Activated CD8-positive, alpha-beta T cell treated with anti-CD3 and anti-CD28 coated beads for 36 hours (primary cell): ENCODE results near the gene S1PR3. TPM values are rescaled to one million over a fixed set of nuclear protein-coding genes. Genes with fewer than 3 reads are reported as not detected.

Experiments
- ATAC-seq: fragments of 200-7000 bp; cut with Tn5 transposase; one replicate; pipeline ENCODE4 v1.10.0; 2021; ENCODE audit warnings: mild to moderate bottlenecking, moderate library complexity
- CTCF ChIA-PET: fragments of 350-600 bp; sonication (Branson Sonifier 250); formaldehyde crosslinking; loops from one replicate; lab custom pipeline; 2021; ENCODE audit warnings: antibody characterized with exemption; lab: Charles Lee
- POLR2A ChIA-PET: fragments of 350-600 bp; sonication (Branson Sonifier 250); formaldehyde crosslinking; loops from one replicate; lab custom pipeline; 2021; ENCODE audit warnings: antibody characterized with exemption; lab: Charles Lee
- DNase-seq: peaks from one replicate; pipeline ENCODE4 v3.0.0-alpha.2; 2020
- H3K27ac Mint-ChIP-seq: one replicate; pipeline ENCODE4 v1.8.0; 2021; ENCODE audit warnings: mild to moderate bottlenecking, mixed read lengths
- H3K27me3 Mint-ChIP-seq: one replicate; pipeline ENCODE4 v1.8.0; 2021; ENCODE audit warnings: mixed read lengths
- H3K36me3 Mint-ChIP-seq: one replicate; pipeline ENCODE4 v1.8.0; 2021; ENCODE audit warnings: low read depth, mixed read lengths
- H3K4me1 Mint-ChIP-seq: one replicate; pipeline ENCODE4 v1.8.0; 2021; ENCODE audit warnings: low read depth, mixed read lengths
- H3K4me3 Mint-ChIP-seq: one replicate; pipeline ENCODE4 v1.8.0; 2021; ENCODE audit warnings: mild to moderate bottlenecking, moderate library complexity, mixed read lengths
- H3K9me3 Mint-ChIP-seq: one replicate; pipeline ENCODE4 v1.8.0; 2021; ENCODE audit warnings: mixed read lengths
- intact Hi-C: fragments of 100-400 bp; cut with micrococcal nuclease; formaldehyde crosslinking; loops from one replicate; pipeline ENCODE4 v1.10.0; 2022
- total RNA-seq, 2 experiments: library from RNA; stranded (reverse); gene quantifications; one replicate each; pipeline ENCODE4 v1.2.3, GENCODE V29; 2021
- TF ChIP-seq, protein P1 (sequence below): fragments of 200-600 bp; IDR thresholded peaks from one replicate; pipeline ENCODE4 v1.8.0; 2022; ENCODE audit warnings: antibody characterized with exemption, mild to moderate bottlenecking

S1PR3 gene
- total RNA-seq, 2 experiments from 2014 or later: 0.36 to 0.58 TPM

GRCh38 chr9:89005323-89005722, 14.1 kb downstream of the S1PR3 start:
- Mint-ChIP-seq H3K4me1 (peaks cover 2% of the 10 kb centered on the region), H3K9me3 (no peaks in the 10 kb centered on the region), H3K27me3 (peaks cover 14% of the 10 kb centered on the region), H3K4me3 (no peak overlapping the region), H3K36me3 (no peaks in the 10 kb centered on the region), H3K27ac (no peak overlapping the region)
- ChIA-PET POLR2A (interaction anchor here (0.7 kb wide), 1 partner anchor 65 kb away, joined by 3 read pairs; no protein-coding TSS in a partner anchor), CTCF (no interaction called here)
- DNase-seq (no peak), ATAC-seq (no peak)
- TF ChIP-seq, protein P1, sequence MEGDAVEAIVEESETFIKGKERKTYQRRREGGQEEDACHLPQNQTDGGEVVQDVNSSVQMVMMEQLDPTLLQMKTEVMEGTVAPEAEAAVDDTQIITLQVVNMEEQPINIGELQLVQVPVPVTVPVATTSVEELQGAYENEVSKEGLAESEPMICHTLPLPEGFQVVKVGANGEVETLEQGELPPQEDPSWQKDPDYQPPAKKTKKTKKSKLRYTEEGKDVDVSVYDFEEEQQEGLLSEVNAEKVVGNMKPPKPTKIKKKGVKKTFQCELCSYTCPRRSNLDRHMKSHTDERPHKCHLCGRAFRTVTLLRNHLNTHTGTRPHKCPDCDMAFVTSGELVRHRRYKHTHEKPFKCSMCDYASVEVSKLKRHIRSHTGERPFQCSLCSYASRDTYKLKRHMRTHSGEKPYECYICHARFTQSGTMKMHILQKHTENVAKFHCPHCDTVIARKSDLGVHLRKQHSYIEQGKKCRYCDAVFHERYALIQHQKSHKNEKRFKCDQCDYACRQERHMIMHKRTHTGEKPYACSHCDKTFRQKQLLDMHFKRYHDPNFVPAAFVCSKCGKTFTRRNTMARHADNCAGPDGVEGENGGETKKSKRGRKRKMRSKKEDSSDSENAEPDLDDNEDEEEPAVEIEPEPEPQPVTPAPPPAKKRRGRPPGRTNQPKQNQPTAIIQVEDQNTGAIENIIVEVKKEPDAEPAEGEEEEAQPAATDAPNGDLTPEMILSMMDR: no peak
- intact Hi-C loops: no loop called here

GRCh38 chr9:89006267-89006666, 15.0 kb downstream of the S1PR3 start:
- intact Hi-C loops: no loop called here
- no peak overlapping the region for H3K27ac Mint-ChIP-seq
- ChIA-PET POLR2A (no interaction called here), CTCF (no interaction called here)
- TF ChIP-seq, protein P1: no peak
- no peaks in the 10 kb centered on the region for H3K4me1 Mint-ChIP-seq
- no peaks in the 10 kb centered on the region for H3K9me3 Mint-ChIP-seq
- no peak overlapping the region for H3K4me3 Mint-ChIP-seq
- ATAC-seq (no peak), DNase-seq (no peak)
- H3K27me3 Mint-ChIP-seq: peaks cover 9% of the 10 kb centered on the region
- no peaks in the 10 kb centered on the region for H3K36me3 Mint-ChIP-seq

GRCh38 chr9:89006996-89007967, 16.0 kb downstream of the S1PR3 start:
- H3K27me3 Mint-ChIP-seq: peaks cover 5% of the 10 kb centered on the region

GRCh38 chr9:89008055-89008743, 16.9 kb downstream of the S1PR3 start:
- POLR2A ChIA-PET: no interaction called here
- DNase-seq (no peak), ATAC-seq (no peak)
- intact Hi-C loops: no loop called here
- no peak overlapping the region for H3K4me3 Mint-ChIP-seq
- H3K27ac Mint-ChIP-seq: no peak overlapping the region
- no peaks in the 10 kb centered on the region for H3K9me3 Mint-ChIP-seq
- peaks cover 2% of the 10 kb centered on the region for H3K27me3 Mint-ChIP-seq
- TF ChIP-seq, protein P1: no peak
- no peaks in the 10 kb centered on the region for H3K36me3 Mint-ChIP-seq
- no peaks in the 10 kb centered on the region for H3K4me1 Mint-ChIP-seq
- CTCF ChIA-PET: no interaction called here

More at GRCh38 chr9:89006996-89007967, 16.0 kb downstream of the S1PR3 start:
- Mint-ChIP-seq H3K9me3 (no peaks in the 10 kb centered on the region), H3K4me1 (no peaks in the 10 kb centered on the region), H3K27ac (no peak overlapping the region), H3K36me3 (no peaks in the 10 kb centered on the region), H3K4me3 (no peak overlapping the region)
- ChIA-PET CTCF (no interaction called here), POLR2A (no interaction called here)
- no peak for ATAC-seq
- DNase-seq: no peak
- TF ChIP-seq, protein P1: no peak
- intact Hi-C loops: no loop called here
